ENCODE measurements around the gene SRSF9.
"Not testable (repeated sequence)": the region's sequence is repeated elsewhere in the genome, so short reads cannot be mapped to it uniquely, and the experiment has no call there.

SRSF9 gene

GRCh38 chr12:120462099-120462640, 7.4 kb downstream of the SRSF9 start:
- no peak for FAIRE-seq
- no peak for TF ChIP-seq CTCF (IDR thresholded peaks at IDR 0.05; ENCODE audit: insufficient read depth, missing control alignments)
- no peak for DNase-seq (ENCODE audit: insufficient read length, low spot score)

DNA sequence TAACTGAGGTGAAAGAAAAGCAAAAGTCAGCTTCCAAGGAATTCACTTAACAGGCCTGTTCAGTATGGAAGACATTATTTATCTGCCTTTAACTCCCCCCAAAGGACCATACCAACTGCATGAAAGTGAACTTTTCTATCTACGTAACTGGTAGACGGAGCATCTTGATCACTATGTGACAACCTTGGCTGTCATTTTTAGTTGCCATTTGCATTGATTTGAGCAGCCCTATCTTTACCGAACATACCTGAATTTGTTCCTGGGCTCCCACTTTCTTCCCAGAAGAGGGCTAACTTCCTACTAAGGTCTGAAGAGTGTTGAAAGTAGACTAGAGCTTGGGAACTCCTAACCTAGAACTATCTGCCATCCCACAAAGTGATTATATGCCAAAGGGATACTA, 9.4 kb downstream of the SRSF9 start:
- DNase-seq (ENCODE audit: insufficient read length, low spot score) (no peak), FAIRE-seq (no peak)
- no peak for TF ChIP-seq CTCF (IDR thresholded peaks at IDR 0.05; ENCODE audit: insufficient read depth, missing control alignments)

DNA sequence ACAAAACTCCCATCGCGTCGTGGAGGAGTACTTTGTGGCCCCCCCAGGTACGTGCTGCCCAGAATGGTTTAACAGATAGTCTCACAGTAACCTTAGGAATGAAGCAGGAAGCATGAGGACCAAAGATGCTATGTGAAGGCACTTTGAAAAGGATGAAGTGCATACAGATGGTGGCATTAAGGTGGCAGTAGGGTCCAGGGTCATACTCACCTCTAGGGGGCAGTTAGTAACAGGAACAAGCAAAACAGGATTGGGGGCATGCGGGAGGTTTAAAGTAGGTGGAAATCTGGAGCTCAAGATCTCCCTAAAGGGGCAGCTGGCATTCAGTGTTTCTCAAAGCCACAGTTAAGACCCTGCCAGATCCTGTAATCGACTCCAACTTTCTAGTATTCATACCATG, 12.4 kb downstream of the SRSF9 start:
- DNase-seq (ENCODE audit: insufficient read length, low spot score) (no peak), FAIRE-seq (no peak)
- peak; percentile 36 for TF ChIP-seq CTCF (IDR thresholded peaks at IDR 0.05; ENCODE audit: insufficient read depth, missing control alignments)

- FAIRE-seq = no peak
- TF ChIP-seq CTCF (IDR thresholded peaks at IDR 0.05; ENCODE audit: insufficient read depth, missing control alignments) = no peak
- no peak for DNase-seq (ENCODE audit: insufficient read length, low spot score)
Observed at GRCh38 chr12:120455302-120455701, 14.2 kb downstream of the SRSF9 start.

- FAIRE-seq = no peak
- DNase-seq (ENCODE audit: insufficient read length, low spot score) = peak; percentile 45
- TF ChIP-seq CTCF (IDR thresholded peaks at IDR 0.05; ENCODE audit: insufficient read depth, missing control alignments) = peak; percentile 51
Observed at GRCh38 chr12:120453977-120454376, 15.6 kb downstream of the SRSF9 start.

- DNase-seq (ENCODE audit: insufficient read length, low spot score) (no peak), FAIRE-seq (no peak)
- TF ChIP-seq CTCF (IDR thresholded peaks at IDR 0.05; ENCODE audit: insufficient read depth, missing control alignments) = no peak
Observed at GRCh38 chr12:120453060-120453750, 16.3 kb downstream of the SRSF9 start.

- DNase-seq (ENCODE audit: insufficient read length, low spot score); FAIRE-seq: not testable (repeated sequence)
Observed at GRCh38 chr12:120452524-120452923, 17.0 kb downstream of the SRSF9 start.

Measured in D721Med (cell line).